ENCODE results near the gene MAGI2. TPM values are rescaled to one million over a fixed set of nuclear protein-coding genes. Genes with fewer than 3 reads are reported as not detected.

Gene MAGI2
- polyA plus RNA-seq, 4 donors: 0.22 to 2.1 (median 1.5) TPM

DNA sequence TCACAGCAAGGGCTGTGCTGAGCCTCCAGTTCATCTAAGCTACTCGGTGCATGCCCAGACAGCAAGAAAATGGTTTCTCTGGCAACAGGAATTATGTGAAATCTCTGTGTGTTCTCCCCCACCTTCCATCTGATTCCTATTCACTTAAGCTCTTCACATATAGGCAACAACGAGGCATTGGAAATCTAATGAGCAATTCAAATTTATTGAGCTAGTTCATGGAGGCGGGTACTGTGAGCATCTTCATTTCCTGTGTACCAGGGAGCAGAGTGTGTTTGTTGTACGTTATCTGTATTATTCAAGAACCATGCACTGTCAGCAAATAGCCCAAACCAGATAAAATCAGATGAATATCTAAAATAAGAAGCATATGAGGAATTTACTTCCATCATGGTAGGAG lies 739.1 kb downstream of the MAGI2 start:
- Histone ChIP-seq H3K4me3 (ENCODE audit: low read depth in 1 of 3, low read length in 3 of 3) (no peak overlapping the region), H3K27me3 (ENCODE audit: control insufficient read depth in 3 of 3, insufficient read depth in 3 of 3, low read length in 3 of 3) (no peaks in the 10 kb centered on the region), H3K36me3 (ENCODE audit: control insufficient read depth in 3 of 3, insufficient read depth in 2 of 3, low read depth in 1 of 3, low read length in 3 of 3) (no peaks in the 10 kb centered on the region), H3K4me1 (ENCODE audit: control insufficient read depth in 3 of 3, insufficient read depth in 2 of 3, low read depth in 1 of 3, low read length in 2 of 3) (no peaks in the 10 kb centered on the region), H3K9me3 (ENCODE audit: control insufficient read depth in 2 of 2, insufficient read depth in 1 of 2, low read depth in 1 of 2, low read length in 1 of 2) (no peaks in the 10 kb centered on the region), H3K27ac (ENCODE audit: low read depth in 1 of 3, low read length in 2 of 3) (no peak overlapping the region)
- DNase-seq (no peak), FAIRE-seq (no peak)
- 61 to 65% (median 61%) methylated on average over 4 of the region's 4 CpGs for WGBS, 3 donors

DNA sequence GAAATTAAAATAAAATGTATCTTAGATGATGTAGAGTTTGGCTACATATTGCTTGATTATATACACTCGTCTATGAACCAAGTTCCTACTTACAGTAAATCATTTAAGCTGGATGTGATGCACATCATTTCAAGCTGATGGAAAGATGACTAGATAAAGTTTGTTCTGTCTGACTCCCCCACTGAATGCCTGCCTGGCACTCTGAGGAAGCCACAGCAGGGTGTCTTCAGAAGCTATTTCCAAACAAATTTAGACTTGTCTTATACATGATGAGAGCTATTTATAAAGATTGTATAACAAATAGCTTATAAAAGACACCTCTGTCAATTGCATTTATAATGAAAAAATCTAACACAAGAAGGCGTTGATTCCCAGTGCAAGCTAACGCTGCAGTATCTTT lies 741.4 kb downstream of the MAGI2 start:
- Histone ChIP-seq H3K27ac (ENCODE audit: low read depth in 1 of 3, low read length in 2 of 3) (no peak overlapping the region), H3K36me3 (ENCODE audit: control insufficient read depth in 3 of 3, insufficient read depth in 2 of 3, low read depth in 1 of 3, low read length in 3 of 3) (no peaks in the 10 kb centered on the region), H3K4me1 (ENCODE audit: control insufficient read depth in 3 of 3, insufficient read depth in 2 of 3, low read depth in 1 of 3, low read length in 2 of 3) (no peaks in the 10 kb centered on the region), H3K27me3 (ENCODE audit: control insufficient read depth in 3 of 3, insufficient read depth in 3 of 3, low read length in 3 of 3) (no peaks in the 10 kb centered on the region), H3K9me3 (ENCODE audit: control insufficient read depth in 2 of 2, insufficient read depth in 1 of 2, low read depth in 1 of 2, low read length in 1 of 2) (no peaks in the 10 kb centered on the region), H3K4me3 (ENCODE audit: low read depth in 1 of 3, low read length in 3 of 3) (no peak overlapping the region)
- DNase-seq: no peak
- WGBS, 3 donors: 80 to 84% (median 83%) methylated on average over 3 of the region's 3 CpGs
- FAIRE-seq: no peak

DNA sequence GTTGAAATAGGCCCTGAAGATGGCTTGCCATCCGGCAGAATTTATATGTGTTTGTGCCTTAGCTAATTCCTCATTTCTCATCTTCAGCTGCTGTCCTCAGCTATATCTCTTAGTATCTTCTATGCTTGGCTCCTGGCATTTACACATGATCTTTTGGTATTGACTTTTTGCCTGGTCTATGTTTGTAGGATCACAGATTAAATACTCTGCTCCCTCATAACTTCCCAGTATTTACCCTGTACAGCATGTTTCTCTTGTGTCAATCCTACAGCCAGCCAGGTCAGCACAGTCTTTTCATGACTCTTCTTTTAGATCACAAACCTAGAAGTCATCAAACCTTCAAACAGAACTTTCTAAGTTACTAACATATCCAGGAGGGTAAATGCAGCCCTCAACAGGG lies 743.8 kb downstream of the MAGI2 start:
- DNase-seq (no peak), FAIRE-seq (no peak)
- H3K9me3 ChIP-seq (ENCODE audit: control insufficient read depth in 2 of 2, insufficient read depth in 1 of 2, low read depth in 1 of 2, low read length in 1 of 2): no peaks in the 10 kb centered on the region
- WGBS, 3 donors: 83 to 94% (median 93%) methylated on average over 1 of the region's 1 CpG
- H3K4me3 ChIP-seq (ENCODE audit: low read depth in 1 of 3, low read length in 3 of 3): no peak overlapping the region
- H3K36me3 ChIP-seq (ENCODE audit: control insufficient read depth in 3 of 3, insufficient read depth in 2 of 3, low read depth in 1 of 3, low read length in 3 of 3): no peaks in the 10 kb centered on the region
- H3K27ac ChIP-seq (ENCODE audit: low read depth in 1 of 3, low read length in 2 of 3): no peak overlapping the region
- H3K4me1 ChIP-seq (ENCODE audit: control insufficient read depth in 3 of 3, insufficient read depth in 2 of 3, low read depth in 1 of 3, low read length in 2 of 3): no peaks in the 10 kb centered on the region
- no peaks in the 10 kb centered on the region for H3K27me3 ChIP-seq (ENCODE audit: control insufficient read depth in 3 of 3, insufficient read depth in 3 of 3, low read length in 3 of 3)

DNA sequence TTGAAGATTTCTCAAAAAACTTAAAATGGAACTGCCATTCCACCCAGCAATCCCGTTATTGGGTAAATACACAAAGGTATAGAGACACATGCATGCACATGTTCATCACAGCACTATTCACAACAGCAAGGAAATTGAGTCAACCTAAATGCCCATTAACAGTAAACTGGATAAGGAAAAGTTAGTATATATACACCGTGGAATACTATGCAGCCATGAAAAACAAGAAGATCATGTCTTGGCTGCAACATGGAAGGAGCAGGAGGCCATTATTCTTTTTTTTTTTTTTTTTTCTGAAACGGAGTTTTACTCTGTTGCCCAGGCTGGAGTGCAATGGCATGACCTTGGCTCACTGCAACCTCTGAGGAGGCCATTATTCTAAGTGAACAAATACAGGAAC lies 749.0 kb downstream of the MAGI2 start:
- Histone ChIP-seq H3K27ac (ENCODE audit: low read depth in 1 of 3, low read length in 2 of 3) (no peak overlapping the region), H3K9me3 (ENCODE audit: control insufficient read depth in 2 of 2, insufficient read depth in 1 of 2, low read depth in 1 of 2, low read length in 1 of 2) (no peaks in the 10 kb centered on the region), H3K4me1 (ENCODE audit: control insufficient read depth in 3 of 3, insufficient read depth in 2 of 3, low read depth in 1 of 3, low read length in 2 of 3) (no peaks in the 10 kb centered on the region), H3K4me3 (ENCODE audit: low read depth in 1 of 3, low read length in 3 of 3) (no peak overlapping the region), H3K27me3 (ENCODE audit: control insufficient read depth in 3 of 3, insufficient read depth in 3 of 3, low read length in 3 of 3) (no peaks in the 10 kb centered on the region), H3K36me3 (ENCODE audit: control insufficient read depth in 3 of 3, insufficient read depth in 2 of 3, low read depth in 1 of 3, low read length in 3 of 3) (no peaks in the 10 kb centered on the region)
- DNase-seq (no peak), FAIRE-seq (no peak)
- WGBS, 3 donors: 87 to 92% (median 89%) methylated on average over 3 of the region's 3 CpGs

DNA sequence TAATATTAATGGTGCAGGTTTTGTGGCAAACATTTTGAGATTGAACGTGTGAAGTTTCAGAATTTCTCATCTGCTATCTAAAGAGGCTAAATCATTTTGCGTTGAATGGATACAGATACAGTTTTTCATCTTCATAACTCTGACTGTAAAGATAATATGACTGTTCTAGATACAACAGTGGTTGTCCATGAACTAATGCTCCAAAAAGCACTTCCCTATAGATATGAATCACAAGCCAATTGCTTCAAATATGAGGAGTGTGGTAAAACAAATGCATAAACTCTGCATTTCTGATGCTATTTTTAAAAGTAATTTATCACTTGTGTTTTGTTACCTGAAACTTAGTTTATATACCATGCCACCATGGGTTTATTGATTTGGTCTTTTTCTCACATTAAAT lies 750.1 kb downstream of the MAGI2 start:
- H3K4me3 ChIP-seq (ENCODE audit: low read depth in 1 of 3, low read length in 3 of 3): no peak overlapping the region
- no peaks in the 10 kb centered on the region for H3K27me3 ChIP-seq (ENCODE audit: control insufficient read depth in 3 of 3, insufficient read depth in 3 of 3, low read length in 3 of 3)
- no peaks in the 10 kb centered on the region for H3K36me3 ChIP-seq (ENCODE audit: control insufficient read depth in 3 of 3, insufficient read depth in 2 of 3, low read depth in 1 of 3, low read length in 3 of 3)
- DNase-seq (no peak), FAIRE-seq (no peak)
- H3K4me1 ChIP-seq (ENCODE audit: control insufficient read depth in 3 of 3, insufficient read depth in 2 of 3, low read depth in 1 of 3, low read length in 2 of 3): no peaks in the 10 kb centered on the region
- 83 to 84% (median 84%) methylated on average over 2 of the region's 2 CpGs for WGBS, 3 donors
- no peaks in the 10 kb centered on the region for H3K9me3 ChIP-seq (ENCODE audit: control insufficient read depth in 2 of 2, insufficient read depth in 1 of 2, low read depth in 1 of 2, low read length in 1 of 2)
- H3K27ac ChIP-seq (ENCODE audit: low read depth in 1 of 3, low read length in 2 of 3): no peak overlapping the region

DNA sequence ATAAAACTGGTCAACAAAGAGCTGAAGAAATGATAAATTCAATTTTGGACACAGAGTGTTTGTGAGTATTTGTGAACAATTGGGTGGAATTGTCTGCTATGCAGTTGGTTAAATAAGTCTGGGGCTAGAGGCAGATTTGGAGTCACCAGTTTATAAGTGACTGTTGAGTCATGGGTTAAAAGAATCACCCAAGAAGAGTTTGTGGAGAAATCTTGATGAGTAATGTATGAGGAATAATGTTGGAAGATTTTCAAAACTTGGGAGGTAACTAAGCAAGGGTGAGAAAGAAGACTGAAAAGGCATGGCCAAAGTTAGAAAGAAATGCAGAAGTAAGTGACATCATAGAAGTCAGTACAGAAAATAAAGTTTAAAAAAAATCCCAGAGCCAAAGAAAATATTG lies 750.7 kb downstream of the MAGI2 start:
- FAIRE-seq (no peak), DNase-seq (no peak)
- Histone ChIP-seq H3K4me1 (ENCODE audit: control insufficient read depth in 3 of 3, insufficient read depth in 2 of 3, low read depth in 1 of 3, low read length in 2 of 3) (no peaks in the 10 kb centered on the region), H3K27me3 (ENCODE audit: control insufficient read depth in 3 of 3, insufficient read depth in 3 of 3, low read length in 3 of 3) (no peaks in the 10 kb centered on the region), H3K36me3 (ENCODE audit: control insufficient read depth in 3 of 3, insufficient read depth in 2 of 3, low read depth in 1 of 3, low read length in 3 of 3) (no peaks in the 10 kb centered on the region), H3K4me3 (ENCODE audit: low read depth in 1 of 3, low read length in 3 of 3) (no peak overlapping the region), H3K9me3 (ENCODE audit: control insufficient read depth in 2 of 2, insufficient read depth in 1 of 2, low read depth in 1 of 2, low read length in 1 of 2) (no peaks in the 10 kb centered on the region), H3K27ac (ENCODE audit: low read depth in 1 of 3, low read length in 2 of 3) (no peak overlapping the region)

DNA sequence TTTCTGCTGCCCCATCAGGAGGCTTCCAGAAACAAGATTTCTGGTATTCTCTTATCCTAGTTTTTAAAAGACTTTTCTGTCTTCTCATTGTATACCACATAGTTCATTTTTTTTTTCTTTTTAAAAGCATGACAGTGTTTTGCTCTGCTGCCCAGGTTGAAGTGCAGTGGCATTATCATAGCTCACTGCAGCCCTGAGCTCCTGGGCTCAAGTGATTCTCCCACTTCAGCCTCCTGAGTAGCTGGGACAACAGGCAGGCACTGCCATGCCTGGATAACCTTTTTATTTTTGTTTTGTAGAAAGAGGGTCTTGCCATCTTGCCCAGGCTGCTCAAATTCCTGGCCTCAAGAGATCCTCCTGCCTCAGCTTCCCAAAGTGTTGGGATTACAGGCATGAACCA lies 757.6 kb downstream of the MAGI2 start:
- H3K27me3 ChIP-seq (ENCODE audit: control insufficient read depth in 3 of 3, insufficient read depth in 3 of 3, low read length in 3 of 3): no peaks in the 10 kb centered on the region
- H3K9me3 ChIP-seq (ENCODE audit: control insufficient read depth in 2 of 2, insufficient read depth in 1 of 2, low read depth in 1 of 2, low read length in 1 of 2): no peaks in the 10 kb centered on the region
- no peak for FAIRE-seq
- no peaks in the 10 kb centered on the region for H3K36me3 ChIP-seq (ENCODE audit: control insufficient read depth in 3 of 3, insufficient read depth in 2 of 3, low read depth in 1 of 3, low read length in 3 of 3)
- H3K27ac ChIP-seq (ENCODE audit: low read depth in 1 of 3, low read length in 2 of 3): no peak overlapping the region
- no peak for DNase-seq
- no peak overlapping the region for H3K4me3 ChIP-seq (ENCODE audit: low read depth in 1 of 3, low read length in 3 of 3)
- no peaks in the 10 kb centered on the region for H3K4me1 ChIP-seq (ENCODE audit: control insufficient read depth in 3 of 3, insufficient read depth in 2 of 3, low read depth in 1 of 3, low read length in 2 of 3)

DNA sequence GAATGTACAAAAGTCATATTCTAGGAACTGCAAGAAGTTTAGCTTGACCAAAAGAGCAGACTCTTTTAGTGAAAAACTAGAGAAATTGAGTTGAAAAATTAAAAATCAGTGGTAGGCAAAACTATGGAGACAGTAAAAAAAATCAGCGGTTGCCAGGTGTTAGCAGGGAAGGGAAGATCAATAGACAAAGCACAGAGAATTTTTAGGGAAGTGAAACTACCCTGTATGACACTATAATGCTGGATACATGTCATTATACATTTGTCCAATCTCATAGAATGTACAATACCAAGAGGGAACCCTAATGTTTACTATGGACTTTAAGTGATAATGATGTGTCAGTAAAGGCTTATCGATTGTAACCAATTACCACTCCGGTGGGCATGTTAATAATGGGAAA lies 761.9 kb downstream of the MAGI2 start:
- 59 to 70% (median 62%) methylated on average over 3 of the region's 3 CpGs for WGBS, 3 donors
- H3K27me3 ChIP-seq (ENCODE audit: control insufficient read depth in 3 of 3, insufficient read depth in 3 of 3, low read length in 3 of 3): no peaks in the 10 kb centered on the region
- DNase-seq (no peak), FAIRE-seq (no peak)
- no peaks in the 10 kb centered on the region for H3K9me3 ChIP-seq (ENCODE audit: control insufficient read depth in 2 of 2, insufficient read depth in 1 of 2, low read depth in 1 of 2, low read length in 1 of 2)
- H3K4me1 ChIP-seq (ENCODE audit: control insufficient read depth in 3 of 3, insufficient read depth in 2 of 3, low read depth in 1 of 3, low read length in 2 of 3): no peaks in the 10 kb centered on the region
- no peaks in the 10 kb centered on the region for H3K36me3 ChIP-seq (ENCODE audit: control insufficient read depth in 3 of 3, insufficient read depth in 2 of 3, low read depth in 1 of 3, low read length in 3 of 3)
- no peak overlapping the region for H3K27ac ChIP-seq (ENCODE audit: low read depth in 1 of 3, low read length in 2 of 3)
- no peak overlapping the region for H3K4me3 ChIP-seq (ENCODE audit: low read depth in 1 of 3, low read length in 3 of 3)

DNA sequence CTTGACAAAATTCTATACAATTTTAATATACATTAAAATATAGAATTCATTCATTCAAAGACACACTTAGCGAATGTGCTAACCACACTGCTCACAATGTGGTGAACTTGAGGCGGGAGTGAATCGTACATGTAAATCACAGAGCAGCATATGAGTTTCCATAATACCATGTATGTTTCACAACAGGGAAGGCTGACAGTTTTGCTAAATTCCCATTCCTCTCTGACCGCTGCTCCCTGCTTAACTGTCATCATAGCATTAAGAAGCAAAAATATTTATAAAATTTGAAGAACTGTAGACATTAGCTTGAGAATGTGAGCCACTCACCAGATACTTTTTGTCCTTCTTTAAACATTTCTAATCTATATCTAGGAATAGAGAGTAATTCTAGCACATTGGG lies 763.3 kb downstream of the MAGI2 start:
- H3K4me3 ChIP-seq (ENCODE audit: low read depth in 1 of 3, low read length in 3 of 3): no peak overlapping the region
- DNase-seq (no peak), FAIRE-seq (no peak)
- H3K27me3 ChIP-seq (ENCODE audit: control insufficient read depth in 3 of 3, insufficient read depth in 3 of 3, low read length in 3 of 3): no peaks in the 10 kb centered on the region
- H3K27ac ChIP-seq (ENCODE audit: low read depth in 1 of 3, low read length in 2 of 3): no peak overlapping the region
- no peaks in the 10 kb centered on the region for H3K4me1 ChIP-seq (ENCODE audit: control insufficient read depth in 3 of 3, insufficient read depth in 2 of 3, low read depth in 1 of 3, low read length in 2 of 3)
- WGBS, 3 donors: 65 to 87% (median 86%) methylated on average over 4 of the region's 4 CpGs
- H3K9me3 ChIP-seq (ENCODE audit: control insufficient read depth in 2 of 2, insufficient read depth in 1 of 2, low read depth in 1 of 2, low read length in 1 of 2): no peaks in the 10 kb centered on the region
- no peaks in the 10 kb centered on the region for H3K36me3 ChIP-seq (ENCODE audit: control insufficient read depth in 3 of 3, insufficient read depth in 2 of 3, low read depth in 1 of 3, low read length in 3 of 3)
